H1 (cell line): ENCODE results near the gene VTN. TPM values are rescaled to one million over a fixed set of nuclear protein-coding genes. Genes with fewer than 3 reads are reported as not detected.

Experiments used
- CHD7 ChIP-seq: fragments of 300-600 bp; sonication (generic); IDR thresholded peaks from 2 replicates; pipeline ENCODE4 v1.7.1; 2012; ENCODE audit warnings: low read length, moderate library complexity, mild to moderate bottlenecking, inconsistent platforms; ENCODE audit not compliant: insufficient replicate concordance
- CTCF ChIP-seq, 3 experiments: IDR thresholded peaks; 1 replicate in 2 of 3; 2 replicates in 1 of 3; pipeline versions ENCODE4 v1.5.1 to v1.6.1; 2011; ENCODE audit warnings: low read length in 3 of 3, mild to moderate bottlenecking in 3 of 3, inconsistent platforms in 2 of 3, low read depth in 1 of 3, moderate library complexity in 1 of 3; ENCODE audit not compliant: insufficient read depth in 1 of 3; ENCODE audit errors: control extremely low read depth in 1 of 3
- EP300 ChIP-seq, 2 experiments: IDR thresholded peaks; 1 replicate in 1 of 2; 2 replicates in 1 of 2; pipeline ENCODE4 v1.6.1; 2011 to 2012; ENCODE audit warnings: low read depth in 2 of 2, low read length in 2 of 2, mild to moderate bottlenecking in 2 of 2, borderline replicate concordance in 1 of 2, inconsistent platforms in 1 of 2, moderate library complexity in 1 of 2
- KDM1A ChIP-seq: fragments of 200-600, 300-600 bp; sonication (generic); IDR thresholded peaks from 2 replicates; pipeline ENCODE4 v1.7.1; 2016; ENCODE audit warnings: mild to moderate bottlenecking, low read length, borderline replicate concordance
- RNF2 ChIP-seq: fragments of 200-900, 300-1000 bp; sonication (generic); IDR thresholded peaks from 2 replicates; pipeline ENCODE4 v1.7.1; 2016; ENCODE audit warnings: borderline replicate concordance, low read depth, mild to moderate bottlenecking, antibody characterized with exemption, low read length; ENCODE audit not compliant: poor library complexity, severe bottlenecking; ENCODE audit errors: missing control alignments
- SP4 ChIP-seq: IDR thresholded peaks from 2 replicates; pipeline ENCODE4 v1.6.1; 2012; ENCODE audit warnings: low read length, inconsistent platforms
- polyA plus RNA-seq, 7 experiments: library from polyadenylated mRNA; depleted of rRNA in 3 of 7; stranded (reverse) in 5 of 7; unstranded in 2 of 7; fragments of >200 nt in 5 of 7; fragments of 200-250 nt in 2 of 7; gene quantifications; 1 replicate in 5 of 7; 2 replicates in 1 of 7; 4 replicates in 1 of 7; pipeline versions ENCODE4 v1.2.1 to v1.2.3, GENCODE V29; 2011 to 2013; ENCODE audit warnings: missing spikeins in 2 of 7, mixed read lengths in 2 of 7
- total RNA-seq: library from RNA; stranded (reverse); fragmentation: NEBNext Ultra II Directional; extraction: Animal tissue kit (Norgen Biotek cat#: 25700); gene quantifications from 2 replicates; pipeline ENCODE4 v1.2.1, GENCODE V29; 2021

The VTN gene
- total and polyA plus RNA-seq, 2 of the 8 experiments (the other 6 are each of a cell fraction or from before 2014, with no cell fraction given): 0.18 TPM; not detected in 1

- TF ChIP-seq CHD7 (no peak), KDM1A (no peak), RNF2 (peak; percentile 40), CTCF (IDR thresholded peaks at IDR 0.05; ENCODE audit: control extremely low read depth in 1 of 3, insufficient read depth in 1 of 3, low read depth in 1 of 3, low read length in 3 of 3) (peak; percentile 79 to 94 (median 88)), SP4 (no peak), EP300 (IDR thresholded peaks at IDR 0.05; ENCODE audit: borderline replicate concordance in 1 of 2, low read depth in 2 of 2, low read length in 2 of 2) (peak in 1 of 2 experiments; percentile 19; a peak in 1 of 3 replicates)
Observed at GRCh38 chr17:28381141-28381825, 11.2 kb upstream of the VTN start (continued).
